Activated CD4-positive, alpha-beta T cell treated with anti-CD3 and anti-CD28 coated beads, Interleukin-2, amount 10 ng/mL, durations not matched to agents 24 days and 14 days (primary cell): ENCODE data around the gene ZNF138. TPM values are rescaled to one million over a fixed set of nuclear protein-coding genes. Genes with fewer than 3 reads are reported as not detected.

Experiments used
- DNase-seq: peaks from one replicate; pipeline ENCODE4 v3.0.0; 2022
- H3K27ac Mint-ChIP-seq: one replicate; pipeline ENCODE4 v1.8.0; 2022; ENCODE audit warnings: mild to moderate bottlenecking, mixed read lengths
- H3K27me3 Mint-ChIP-seq: one replicate; pipeline ENCODE4 v1.8.0; 2022; ENCODE audit warnings: mixed read lengths
- H3K36me3 Mint-ChIP-seq: one replicate; pipeline ENCODE4 v1.8.0; 2022; ENCODE audit warnings: low read depth, mild to moderate bottlenecking, mixed read lengths
- H3K4me1 Mint-ChIP-seq: one replicate; pipeline ENCODE4 v1.8.0; 2021; ENCODE audit warnings: mixed read lengths
- H3K4me3 Mint-ChIP-seq: one replicate; pipeline ENCODE4 v1.8.0; 2022; ENCODE audit warnings: mild to moderate bottlenecking, moderate library complexity, mixed read lengths
- H3K9me3 Mint-ChIP-seq: one replicate; pipeline ENCODE4 v1.8.0; 2021; ENCODE audit warnings: mixed read lengths
- intact Hi-C: fragments of 100-400 bp; cut with micrococcal nuclease; formaldehyde crosslinking; loops from one replicate; pipeline ENCODE4 v1.15.1; 2023
- total RNA-seq: library from RNA; stranded (reverse); gene quantifications from 2 replicates; pipeline ENCODE4 v1.2.3, GENCODE V29; 2022

The ZNF138 gene
- total RNA-seq, 1 donor from 2014 or later: 8.6 TPM

- no peaks in the 10 kb centered on the region for H3K4me1 Mint-ChIP-seq
These were observed 80.5 kb downstream of the ZNF138 start for GRCh38 chr7:64874562-64875250.

GRCh38 chr7:64875258-64875657 lies 81.0 kb downstream of the ZNF138 start:
- intact Hi-C loops: no loop called here
- no peaks in the 10 kb centered on the region for H3K36me3 Mint-ChIP-seq
- peak; percentile 37 for DNase-seq
- H3K4me1 Mint-ChIP-seq: no peaks in the 10 kb centered on the region
- H3K27me3 Mint-ChIP-seq: no peaks in the 10 kb centered on the region
- H3K4me3 Mint-ChIP-seq: no peak overlapping the region
- no peak overlapping the region for H3K27ac Mint-ChIP-seq
- H3K9me3 Mint-ChIP-seq: peaks cover 9% of the 10 kb centered on the region

More at GRCh38 chr7:64874562-64875250, 80.5 kb downstream of the ZNF138 start:
- intact Hi-C loops: no loop called here
- Mint-ChIP-seq H3K36me3 (no peaks in the 10 kb centered on the region), H3K27me3 (no peaks in the 10 kb centered on the region), H3K4me3 (no peak overlapping the region), H3K27ac (no peak overlapping the region), H3K9me3 (peaks cover 10% of the 10 kb centered on the region)
- peak; percentile 31 for DNase-seq

GRCh38 chr7:64875658-64876406 lies 81.6 kb downstream of the ZNF138 start:
- Mint-ChIP-seq H3K4me1 (no peaks in the 10 kb centered on the region), H3K27ac (no peak overlapping the region), H3K27me3 (no peaks in the 10 kb centered on the region), H3K9me3 (peaks cover 6% of the 10 kb centered on the region), H3K4me3 (no peak overlapping the region), H3K36me3 (no peaks in the 10 kb centered on the region)
- intact Hi-C loops: no loop called here
- peak; percentile 26 for DNase-seq

- Mint-ChIP-seq H3K9me3 (peaks cover 6% of the 10 kb centered on the region), H3K36me3 (no peaks in the 10 kb centered on the region), H3K4me1 (no peaks in the 10 kb centered on the region), H3K27me3 (no peaks in the 10 kb centered on the region), H3K4me3 (peak overlapping the region; percentile 72), H3K27ac (no peak overlapping the region)
- intact Hi-C loops: no loop called here
- DNase-seq: peak; percentile 85
These were observed 82.8 kb downstream of the ZNF138 start for GRCh38 chr7:64876792-64877713.

GRCh38 chr7:64877714-64878610 lies 83.7 kb downstream of the ZNF138 start:
- Mint-ChIP-seq H3K9me3 (peaks cover 6% of the 10 kb centered on the region), H3K4me3 (peak overlapping the region; percentile 72), H3K4me1 (no peaks in the 10 kb centered on the region), H3K27me3 (peaks cover 6% of the 10 kb centered on the region), H3K27ac (no peak overlapping the region), H3K36me3 (no peaks in the 10 kb centered on the region)
- intact Hi-C loops: no loop called here
- DNase-seq: peak; percentile 45

- H3K4me3 Mint-ChIP-seq: no peak overlapping the region
- no peaks in the 10 kb centered on the region for H3K36me3 Mint-ChIP-seq
- H3K27me3 Mint-ChIP-seq: peaks cover 13% of the 10 kb centered on the region
- DNase-seq: no peak
- H3K9me3 Mint-ChIP-seq: peaks cover 6% of the 10 kb centered on the region
- no peaks in the 10 kb centered on the region for H3K4me1 Mint-ChIP-seq
- no peak overlapping the region for H3K27ac Mint-ChIP-seq
- intact Hi-C loops: no loop called here
These were observed 84.5 kb downstream of the ZNF138 start for GRCh38 chr7:64878684-64879083.

- peaks cover 11% of the 10 kb centered on the region for H3K9me3 Mint-ChIP-seq
- no peak overlapping the region for H3K27ac Mint-ChIP-seq
- no peak overlapping the region for H3K4me3 Mint-ChIP-seq
- no peaks in the 10 kb centered on the region for H3K36me3 Mint-ChIP-seq
- intact Hi-C loops: no loop called here
- peaks cover 17% of the 10 kb centered on the region for H3K27me3 Mint-ChIP-seq
- DNase-seq: peak; percentile 31
- H3K4me1 Mint-ChIP-seq: no peaks in the 10 kb centered on the region
These were observed 85.0 kb downstream of the ZNF138 start for GRCh38 chr7:64879086-64879730.

- peaks cover 17% of the 10 kb centered on the region for H3K27me3 Mint-ChIP-seq
- H3K9me3 Mint-ChIP-seq: peaks cover 11% of the 10 kb centered on the region
- peak; percentile 48 for DNase-seq
- no peaks in the 10 kb centered on the region for H3K36me3 Mint-ChIP-seq
- intact Hi-C loops: no loop called here
- H3K27ac Mint-ChIP-seq: no peak overlapping the region
- no peak overlapping the region for H3K4me3 Mint-ChIP-seq
- no peaks in the 10 kb centered on the region for H3K4me1 Mint-ChIP-seq
These were observed 85.6 kb downstream of the ZNF138 start for GRCh38 chr7:64879800-64880199.

GRCh38 chr7:64880322-64881297 lies 86.4 kb downstream of the ZNF138 start:
- Mint-ChIP-seq H3K27me3 (peaks cover 17% of the 10 kb centered on the region), H3K9me3 (peaks cover 11% of the 10 kb centered on the region), H3K4me3 (no peak overlapping the region), H3K4me1 (no peaks in the 10 kb centered on the region), H3K27ac (no peak overlapping the region), H3K36me3 (no peaks in the 10 kb centered on the region)
- intact Hi-C loops: no loop called here
- DNase-seq: peak; percentile 30

- DNase-seq: no peak
- Mint-ChIP-seq H3K36me3 (no peaks in the 10 kb centered on the region), H3K4me1 (no peaks in the 10 kb centered on the region), H3K27me3 (peaks cover 19% of the 10 kb centered on the region), H3K4me3 (no peak overlapping the region), H3K9me3 (peaks cover 11% of the 10 kb centered on the region), H3K27ac (no peak overlapping the region)
- intact Hi-C loops: no loop called here
These were observed 87.4 kb downstream of the ZNF138 start for GRCh38 chr7:64881461-64882287.

GRCh38 chr7:64882341-64883112 lies 88.3 kb downstream of the ZNF138 start:
- Mint-ChIP-seq H3K27me3 (peaks cover 22% of the 10 kb centered on the region), H3K4me1 (no peaks in the 10 kb centered on the region), H3K4me3 (peak overlapping the region; percentile 54), H3K27ac (no peak overlapping the region), H3K36me3 (no peaks in the 10 kb centered on the region), H3K9me3 (peaks cover 11% of the 10 kb centered on the region)
- intact Hi-C loops: no loop called here
- no peak for DNase-seq
